GM12892 (cell line): ENCODE results near the gene CDH23.

Source experiments
- POLR2A ChIP-seq: IDR thresholded peaks from 2 replicates; pipeline ENCODE4 v1.6.1; 2011; ENCODE audit warnings: low read depth, low read length, control low read depth
- POLR2AphosphoS5 ChIP-seq: IDR thresholded peaks from 2 replicates; pipeline ENCODE4 v1.6.1; 2011; ENCODE audit warnings: low read depth, low read length, control low read depth
- TAF1 ChIP-seq: IDR thresholded peaks from 2 replicates; pipeline ENCODE4 v1.6.1; 2011; ENCODE audit warnings: low read depth, mild to moderate bottlenecking, control low read depth, low read length, borderline replicate concordance

GRCh38 chr10:71799608-71800453 lies 403.1 kb downstream of the CDH23 start:
- no peak for TF ChIP-seq TAF1
- no peak for TF ChIP-seq POLR2A
- TF ChIP-seq POLR2AphosphoS5, result no peak
